HG03571 (cell line): ENCODE data around the gene MYO5A.
"Not testable (repeated sequence)": the region's sequence is repeated elsewhere in the genome, so short reads cannot be mapped to it uniquely, and the experiment has no call there.

Experiments
- ATAC-seq: cut with Tn5 transposase; IDR thresholded peaks from one replicate; pipeline ENCODE4 v1.9.1; 2021; ENCODE audit not compliant: unreplicated experiment

MYO5A gene

GRCh38 chr15:52424856-52425431 is 103.7 kb downstream of the MYO5A start:
- ATAC-seq = no peak

DNA sequence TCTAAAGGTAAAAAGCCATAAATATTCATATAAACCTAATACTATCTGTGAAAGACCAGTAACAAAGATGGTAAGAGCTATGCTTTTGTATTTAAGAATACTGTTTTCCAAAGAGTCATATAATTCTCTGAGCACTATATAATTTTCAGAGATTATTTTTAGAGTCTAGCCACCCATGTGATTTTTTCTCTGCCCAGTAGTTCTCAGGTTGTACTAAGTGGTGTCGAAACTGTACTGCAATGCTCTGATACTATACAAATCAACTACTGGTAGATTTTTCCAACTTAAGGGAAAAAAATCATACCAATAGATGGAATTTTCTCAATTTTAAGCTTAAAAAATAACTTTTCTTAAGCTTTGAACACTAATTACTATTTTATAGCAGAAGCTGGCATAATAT is 104.8 kb downstream of the MYO5A start:
- ATAC-seq = no peak

DNA sequence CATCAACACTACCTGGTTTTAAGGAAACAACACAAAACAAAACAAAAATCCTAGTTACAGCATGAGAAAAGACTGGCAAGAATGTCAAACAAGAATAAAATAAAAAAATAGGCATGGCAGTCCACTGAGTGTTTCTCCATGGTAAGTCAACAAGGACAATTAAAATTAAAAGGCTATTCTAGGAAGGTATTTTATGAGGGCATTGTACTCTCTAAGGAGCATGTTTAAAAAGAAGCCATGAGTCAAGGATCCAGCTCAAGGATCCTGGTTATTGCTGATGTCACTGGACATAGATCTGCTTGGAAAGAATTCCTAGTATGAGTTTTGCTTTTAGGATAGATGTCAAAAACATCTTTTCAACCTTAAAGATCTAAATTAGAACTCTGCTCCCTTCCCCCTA is 106.7 kb downstream of the MYO5A start:
- ATAC-seq = no peak

- ATAC-seq = no peak
Measured at GRCh38 chr15:52421029-52421428, 107.7 kb downstream of the MYO5A start.

DNA sequence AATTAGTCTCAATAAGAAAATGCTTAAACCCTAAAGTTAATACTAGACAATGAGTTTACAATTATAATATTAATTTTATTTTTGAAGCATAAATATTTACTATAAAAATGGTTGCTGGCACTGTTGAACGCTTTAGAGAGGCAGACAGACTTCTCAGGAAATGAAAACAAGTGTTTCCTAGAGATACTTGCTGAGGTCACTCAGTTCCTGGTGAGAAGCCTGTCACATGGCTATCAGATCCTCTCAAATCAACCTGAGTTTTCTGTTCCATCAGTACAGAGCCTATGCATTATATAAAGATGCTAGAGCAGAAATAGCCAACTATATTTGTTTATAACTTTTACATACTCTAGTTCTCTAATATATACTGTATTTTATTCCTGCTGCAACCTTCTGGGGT is 109.2 kb downstream of the MYO5A start:
- no peak for ATAC-seq

DNA sequence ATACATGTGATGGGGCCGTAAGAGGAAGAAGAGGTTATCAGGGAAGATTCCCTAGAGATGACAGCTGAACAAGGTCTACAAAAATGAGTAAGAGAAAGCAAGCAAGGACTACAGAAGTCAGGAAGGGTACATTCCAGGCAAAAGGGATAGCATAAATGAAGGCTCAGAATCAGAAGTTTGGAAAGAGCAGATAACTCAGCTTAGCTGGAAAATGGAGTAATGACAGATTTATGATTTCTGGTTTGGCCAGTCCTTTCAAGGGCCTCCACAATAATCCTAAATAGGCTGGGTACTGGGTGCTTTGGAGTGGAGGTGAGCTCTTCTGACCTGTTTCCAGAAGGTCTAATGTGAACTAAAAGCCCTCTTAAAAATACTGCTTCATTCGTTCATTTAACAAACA is 110.7 kb downstream of the MYO5A start:
- no peak for ATAC-seq

- no peak for ATAC-seq
Measured at GRCh38 chr15:52417521-52417920, 111.2 kb downstream of the MYO5A start.

DNA sequence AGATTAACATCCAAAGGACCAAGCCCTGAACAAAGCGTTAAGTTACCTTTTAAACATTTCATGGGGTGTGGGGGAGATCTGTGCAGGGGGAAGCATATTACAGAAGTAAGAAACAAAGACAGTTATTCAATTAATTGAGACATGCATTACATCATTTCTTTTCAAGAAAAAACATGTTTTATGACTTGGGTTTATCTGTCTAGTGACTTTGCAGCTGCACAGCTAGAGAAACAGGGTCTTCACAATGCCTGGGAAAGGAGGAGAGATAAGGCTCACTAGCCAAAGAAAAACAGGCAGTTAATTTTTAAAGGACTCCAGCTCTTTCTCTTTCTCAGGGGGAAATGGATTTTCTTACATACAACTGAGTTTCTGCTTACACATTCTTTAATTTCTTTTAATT is 112.1 kb downstream of the MYO5A start:
- ATAC-seq = not testable (repeated sequence)

- ATAC-seq = no peak
Measured at GRCh38 chr15:52415628-52416027, 113.1 kb downstream of the MYO5A start.

- ATAC-seq = no peak
Measured at GRCh38 chr15:52414936-52415335, 113.7 kb downstream of the MYO5A start.

GRCh38 chr15:52408823-52409222 is 119.9 kb downstream of the MYO5A start:
- no peak for ATAC-seq

GRCh38 chr15:52407374-52407773 is 121.3 kb downstream of the MYO5A start:
- no peak for ATAC-seq

- no peak for ATAC-seq
Measured at GRCh38 chr15:52406601-52407000, 122.1 kb downstream of the MYO5A start.

DNA sequence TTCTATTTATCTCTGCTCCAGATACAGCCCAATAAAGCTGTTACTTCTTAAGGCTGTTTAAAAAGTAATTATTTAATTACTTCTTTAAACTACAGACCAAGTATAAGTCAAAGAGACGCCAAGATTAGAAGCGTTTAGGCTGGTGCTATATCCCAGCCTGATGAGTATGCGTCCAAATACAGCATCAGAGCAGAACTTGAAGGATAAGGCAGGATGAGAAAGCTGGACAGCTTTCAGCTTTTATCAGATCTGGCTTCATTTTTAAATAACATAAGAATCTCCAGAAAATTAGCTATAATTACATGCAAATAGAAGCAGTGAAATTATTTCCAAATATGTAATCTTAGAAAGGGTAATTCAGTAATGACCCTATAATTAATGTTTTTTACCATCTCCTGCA is 122.8 kb downstream of the MYO5A start:
- ATAC-seq = no peak

GRCh38 chr15:52397118-52397517 is 131.6 kb downstream of the MYO5A start:
- no peak for ATAC-seq

DNA sequence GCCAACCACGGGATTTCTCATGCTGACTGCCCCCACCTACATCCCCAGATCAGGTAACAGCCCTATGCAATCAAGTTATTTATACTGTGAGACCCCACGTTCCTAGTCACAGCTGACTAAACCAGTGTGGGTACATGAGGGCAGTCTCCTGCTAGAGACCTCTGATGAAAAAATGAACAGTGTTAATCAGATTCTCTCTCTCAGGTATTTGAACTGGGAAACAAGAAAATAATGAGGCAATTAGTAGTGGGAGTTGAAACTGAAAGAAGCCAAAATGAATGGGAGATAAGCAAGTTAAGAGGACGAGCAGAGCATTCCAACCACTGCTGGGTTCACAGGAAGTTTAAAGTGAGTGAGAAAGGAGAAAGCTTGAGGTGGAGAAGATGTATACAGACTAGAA is 134.6 kb downstream of the MYO5A start:
- ATAC-seq = no peak

DNA sequence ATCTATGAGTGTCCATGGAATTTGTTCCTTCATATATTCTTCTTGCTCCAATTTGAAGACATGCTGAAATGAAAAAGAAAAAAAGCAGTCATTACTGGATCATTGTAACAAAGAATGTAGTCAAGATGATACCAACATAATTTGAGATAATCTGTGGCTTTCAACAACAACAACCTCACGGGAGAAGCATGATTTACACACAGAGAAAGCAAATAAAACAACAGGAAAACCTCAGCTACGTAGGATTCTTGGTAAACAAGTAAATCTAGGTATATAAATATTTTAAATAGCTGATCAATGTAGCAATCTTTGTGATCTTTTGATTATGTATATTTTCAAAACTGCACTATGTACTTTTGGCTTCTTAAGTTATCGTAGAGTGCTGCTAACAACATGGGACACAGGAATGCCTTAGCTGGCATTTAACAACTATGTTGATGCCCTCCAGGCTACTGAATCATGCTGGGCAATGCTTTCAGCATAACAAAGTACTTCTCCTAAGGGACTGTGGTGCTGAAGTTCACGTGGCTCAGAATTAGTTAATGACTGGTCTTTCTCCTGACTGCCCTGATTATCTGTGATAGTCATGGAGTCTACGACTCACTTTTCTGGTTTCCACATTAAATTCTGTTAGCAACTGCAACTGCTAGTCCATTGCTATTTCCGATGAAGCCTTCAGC is 136.5 kb downstream of the MYO5A start:
- ATAC-seq = no peak

DNA sequence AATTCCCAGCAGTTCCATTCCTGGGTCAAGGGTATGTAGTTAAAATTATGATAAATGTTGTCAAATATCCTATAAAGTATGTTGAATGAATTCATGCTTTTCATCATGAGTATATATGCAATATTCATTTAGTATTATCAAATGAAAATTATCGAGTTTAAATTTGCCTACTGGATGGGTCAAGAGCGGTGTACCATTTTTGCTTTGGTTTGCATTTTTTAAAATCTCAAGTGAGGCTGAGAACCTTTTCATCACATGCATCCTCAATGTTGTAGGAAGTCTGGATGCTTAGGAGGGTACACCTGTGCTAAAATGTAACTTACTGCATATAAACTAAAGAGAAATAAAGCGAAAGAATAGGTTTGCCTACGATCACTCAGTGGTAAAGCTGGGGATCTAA is 137.6 kb downstream of the MYO5A start:
- no peak for ATAC-seq

DNA sequence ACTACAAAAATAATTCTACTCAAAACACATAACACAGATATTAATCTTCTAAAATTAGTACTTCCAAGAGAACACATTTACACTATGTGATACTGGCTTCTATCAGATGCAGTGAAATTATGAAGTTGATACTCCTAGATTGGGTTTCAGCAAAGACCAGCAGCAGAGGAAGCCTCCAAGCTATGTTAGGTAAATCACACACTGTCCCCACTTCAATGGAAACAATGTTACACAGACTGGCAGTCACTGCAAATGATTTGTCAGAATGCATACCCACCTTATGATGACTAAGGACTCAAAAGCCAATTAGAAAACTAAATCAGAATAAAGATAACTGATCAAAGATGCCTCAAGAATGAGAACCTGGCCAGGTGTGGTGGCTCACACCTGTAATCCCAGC is 143.0 kb downstream of the MYO5A start:
- ATAC-seq = no peak

DNA sequence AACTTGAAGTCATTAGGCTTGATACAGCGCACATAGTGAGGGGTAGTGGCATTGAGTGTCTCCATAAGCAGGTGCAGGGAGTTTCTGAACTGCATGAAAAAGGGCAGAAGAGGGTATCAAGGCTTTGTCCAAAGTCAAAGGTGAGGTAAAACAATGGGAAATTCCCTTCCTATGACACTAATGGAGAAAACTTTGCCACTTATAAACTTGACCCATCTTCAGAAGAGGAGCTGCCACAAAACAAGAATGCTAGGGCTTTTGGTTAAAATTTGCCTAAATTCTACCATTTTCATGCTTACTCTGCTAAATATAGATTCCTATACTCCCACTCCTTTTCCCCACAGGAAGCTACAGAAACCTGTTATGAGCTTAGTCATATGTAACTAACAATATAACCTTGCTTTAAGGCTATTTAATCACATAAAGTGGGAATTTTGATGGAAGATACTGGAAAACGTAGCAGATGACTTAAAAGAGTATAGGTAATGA is 145.5 kb downstream of the MYO5A start:
- ATAC-seq = peak; percentile 39

DNA sequence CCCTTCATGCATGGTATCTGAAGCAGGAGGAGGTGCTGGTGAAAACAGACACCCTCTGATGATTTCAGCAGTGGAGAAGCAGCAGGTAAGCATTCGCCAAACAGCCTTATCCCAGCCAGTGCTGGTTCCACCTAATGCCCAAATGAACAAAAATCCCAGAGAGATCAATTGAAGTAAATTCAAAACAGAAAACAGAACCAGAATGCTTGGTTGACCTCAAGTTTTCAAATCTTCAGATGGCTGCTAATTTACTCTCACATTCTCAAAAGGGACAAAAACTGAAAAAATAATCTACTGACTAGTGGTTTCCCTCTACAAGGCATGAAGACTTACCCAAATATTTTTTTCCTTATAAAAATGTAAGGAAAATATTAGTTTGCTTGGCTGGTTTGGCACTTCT is 146.0 kb downstream of the MYO5A start:
- peak; percentile 27 for ATAC-seq

- peak; percentile 55 for ATAC-seq
Measured at GRCh38 chr15:52379395-52380106, 149.1 kb downstream of the MYO5A start.
